GM12878 (cell line): ENCODE data around the gene PHETA2. TPM values are rescaled to one million over a fixed set of nuclear protein-coding genes. Genes with fewer than 3 reads are reported as not detected.
A peak's percentile ranks its signal among the peaks of the same experiment; 100 is the strongest.

ENCODE experiments used
- ASH2L ChIP-seq: fragments of 300-600, 200-600 bp; sonication (generic); IDR thresholded peaks from 2 replicates; pipeline ENCODE4 v1.6.1; 2017; ENCODE audit warnings: low read depth, mild to moderate bottlenecking, borderline replicate concordance
- ATF7 ChIP-seq: fragments of 450-650 bp; IDR thresholded peaks from 2 replicates; pipeline ENCODE4 v1.6.1; 2016; ENCODE audit warnings: low read depth, mild to moderate bottlenecking
- BMI1 ChIP-seq: fragments of 450-650 bp; IDR thresholded peaks from 2 replicates; pipeline ENCODE4 v1.6.1; 2016; ENCODE audit warnings: mild to moderate bottlenecking, moderate library complexity, borderline replicate concordance
- CREB1 ChIP-seq: IDR thresholded peaks from 2 replicates; pipeline ENCODE4 v1.6.1; 2012; ENCODE audit warnings: low read depth, mild to moderate bottlenecking, inconsistent platforms
- EGR1 ChIP-seq, 2 experiments: IDR thresholded peaks; 1 replicate in 1 of 2; 2 replicates in 1 of 2; pipeline ENCODE4 v1.6.1; 2011 to 2012; ENCODE audit warnings: low read depth in 2 of 2, low read length in 2 of 2, borderline replicate concordance in 1 of 2, mild to moderate bottlenecking in 1 of 2, moderate library complexity in 1 of 2
- HDAC2 ChIP-seq: fragments of 200-600 bp; sonication (generic); IDR thresholded peaks from 2 replicates; pipeline ENCODE4 v1.6.1; 2017
- HSF1 ChIP-seq: fragments of 150-350 bp; IDR thresholded peaks from 2 replicates; pipeline ENCODE4 v1.6.1; 2014; ENCODE audit warnings: mild to moderate bottlenecking, low read depth, low read length
- KDM1A ChIP-seq: fragments of 200-600 bp; sonication (generic); IDR thresholded peaks from 2 replicates; pipeline ENCODE4 v1.6.1; 2016; ENCODE audit warnings: borderline replicate concordance
- NFXL1 ChIP-seq: fragments of 450-650 bp; IDR thresholded peaks from 2 replicates; pipeline ENCODE4 v1.6.1; 2017; ENCODE audit warnings: antibody characterized with exemption, mild to moderate bottlenecking, borderline replicate concordance
- NFYB ChIP-seq: IDR thresholded peaks from 2 replicates; pipeline ENCODE4 v1.6.1; 2011; ENCODE audit warnings: low read depth, mild to moderate bottlenecking, low read length, improper control_type of control experiment, moderate library complexity; ENCODE audit not compliant: insufficient read depth
- PKNOX1 ChIP-seq: fragments of 450-650 bp; IDR thresholded peaks from 2 replicates; pipeline ENCODE4 v1.6.1; 2016; ENCODE audit warnings: mild to moderate bottlenecking
- POLR2A ChIP-seq: IDR thresholded peaks from 2 replicates; pipeline ENCODE4 v1.6.1; 2011; ENCODE audit warnings: low read depth, mild to moderate bottlenecking, low read length
- POLR2AphosphoS5 ChIP-seq: IDR thresholded peaks from 2 replicates; pipeline ENCODE4 v1.6.1; 2011; ENCODE audit warnings: mild to moderate bottlenecking, low read length, inconsistent platforms
- RELA ChIP-seq: fragments of 450-650 bp; IDR thresholded peaks from 2 replicates; pipeline ENCODE4 v1.8.0; 2014; ENCODE audit warnings: borderline replicate concordance; ENCODE audit not compliant: partially characterized antibody
- RUNX3 ChIP-seq: IDR thresholded peaks from 2 replicates; pipeline ENCODE4 v1.6.1; 2012; ENCODE audit warnings: low read length, inconsistent platforms
- SIX5 ChIP-seq: IDR thresholded peaks from 2 replicates; pipeline ENCODE4 v1.6.1; 2011; ENCODE audit warnings: mild to moderate bottlenecking, low read depth, low read length, moderate library complexity; ENCODE audit not compliant: severe bottlenecking
- SMAD1 ChIP-seq: fragments of 450-650 bp; IDR thresholded peaks from 2 replicates; pipeline ENCODE4 v1.6.1; 2018; ENCODE audit warnings: mild to moderate bottlenecking, low read depth; ENCODE audit not compliant: partially characterized antibody
- SMARCA5 ChIP-seq: fragments of 450-650 bp; IDR thresholded peaks from 2 replicates; pipeline ENCODE4 v1.6.1; 2017; ENCODE audit warnings: mild to moderate bottlenecking
- SP1 ChIP-seq: IDR thresholded peaks from one replicate; pipeline ENCODE4 v1.6.1; 2011; ENCODE audit warnings: low read depth, low read length
- TCF12 ChIP-seq: IDR thresholded peaks from 2 replicates; pipeline ENCODE4 v1.6.1; 2011; ENCODE audit warnings: low read depth, mild to moderate bottlenecking, low read length
- ZBTB33 ChIP-seq: fragments of 450-650 bp; IDR thresholded peaks from 2 replicates; pipeline ENCODE4 v1.6.1; 2017; ENCODE audit warnings: mild to moderate bottlenecking
- ZBTB40 ChIP-seq: fragments of 450-650 bp; IDR thresholded peaks from 2 replicates; pipeline ENCODE4 v1.6.1; 2016; ENCODE audit warnings: mild to moderate bottlenecking, moderate library complexity, borderline replicate concordance
- ZNF24 ChIP-seq: fragments of 450-650 bp; IDR thresholded peaks from 2 replicates; pipeline ENCODE4 v1.6.1; 2017; ENCODE audit warnings: antibody characterized with exemption, mild to moderate bottlenecking
- polyA plus RNA-seq, 11 experiments: library from polyadenylated mRNA; depleted of rRNA in 4 of 11; unstranded in 6 of 11; stranded (reverse) in 5 of 11; fragments of >200 nt; fragmentation: Nextera tagmentation in 4 of 11; fragmentation: Illumina TruSeq in 1 of 11; extraction: Ambion mirVana in 4 of 11; extraction: Trizol in 1 of 11; gene quantifications; 1 replicate in 1 of 11; 2 replicates in 10 of 11; pipeline versions ENCODE4 v1.2.1 to v1.2.3, GENCODE V29; 2011 to 2016; ENCODE audit warnings: inconsistent platforms in 2 of 11, missing spikeins in 2 of 11, low read depth in 1 of 11
- total RNA-seq, 4 experiments: library from RNA; depleted of rRNA in 3 of 4; stranded (reverse); fragments of >200 nt in 3 of 4; fragmentation: Illumina TruSeq in 1 of 4; extraction: Trizol in 1 of 4; gene quantifications; 2 replicates each; pipeline versions ENCODE4 v1.2.1 to v1.2.3, GENCODE V29; 2013 to 2021

Gene PHETA2
- total and polyA plus RNA-seq, 10 of the 15 experiments (the other 5 are each of a cell fraction or from before 2014, with no cell fraction given), result 0.03 to 3.2 (median 1.7) TPM

DNA sequence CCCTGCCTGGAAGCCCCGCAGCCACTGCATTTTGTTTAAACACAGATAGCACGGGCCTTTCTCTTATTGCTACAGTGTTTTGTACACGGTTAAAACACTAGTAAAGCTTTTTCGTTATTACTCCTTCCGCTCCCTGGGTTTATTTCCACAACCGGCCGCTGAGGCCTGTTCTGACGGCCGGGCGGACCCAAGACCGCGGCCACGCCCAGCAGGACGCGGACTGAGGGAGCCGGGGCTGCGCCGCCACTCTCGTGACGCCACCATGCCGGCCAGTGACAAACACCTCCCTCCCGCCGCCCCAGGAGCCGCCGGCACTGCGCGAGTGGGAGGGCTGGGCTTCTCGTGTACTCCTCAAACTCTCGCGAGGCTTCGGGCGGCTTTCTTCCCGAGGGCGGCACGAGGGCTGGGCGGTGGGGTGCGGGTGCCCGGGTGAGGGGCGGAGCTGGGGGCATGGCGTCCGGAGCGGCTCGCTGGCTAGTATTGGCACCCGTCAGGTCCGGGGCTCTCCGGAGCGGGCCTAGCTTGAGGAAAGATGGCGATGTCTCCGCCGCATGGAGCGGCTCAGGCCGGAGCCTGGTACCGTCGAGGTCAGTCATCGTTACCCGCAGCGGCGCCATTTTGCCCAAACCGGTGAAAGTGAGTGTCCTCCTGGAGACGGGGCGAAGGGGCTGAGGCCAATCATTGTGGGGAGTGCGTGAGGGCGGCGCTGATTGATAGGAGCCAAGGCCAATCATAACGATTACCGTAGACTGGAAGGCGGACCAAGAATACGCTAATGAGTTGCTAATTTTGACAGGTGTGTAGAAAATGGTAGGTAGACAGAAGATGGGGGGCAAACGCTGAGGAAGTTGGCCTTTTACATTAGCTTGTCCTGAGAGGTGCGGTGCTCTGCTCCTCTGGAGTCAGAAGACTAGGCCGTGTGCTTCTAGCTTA is 5.5 kb downstream of the PHETA2 start, which contains the start of gene SMDT1 (continued):
- 0 out of 2 replicates have a peak, but pooled peaks have one; percentile 12 for TF ChIP-seq ZBTB40
- 0 out of 3 replicates have a peak, but pooled peaks of 1 of the 2 experiments have one; percentile 53 for TF ChIP-seq EGR1 (IDR thresholded peaks at IDR 0.05; ENCODE audit: borderline replicate concordance in 1 of 2, low read depth in 2 of 2, low read length in 2 of 2)
- no peak for TF ChIP-seq RELA
- TF ChIP-seq SP1, result peak; percentile 95
- no peak for TF ChIP-seq BMI1
- TF ChIP-seq SMAD1, result no peak
- no peak for TF ChIP-seq SMARCA5
- TF ChIP-seq TCF12, result no peak
- TF ChIP-seq POLR2AphosphoS5, result peak; percentile 87
- no peak for TF ChIP-seq ZNF24
- TF ChIP-seq PKNOX1, result peak; percentile 99
- TF ChIP-seq RUNX3, result peak; percentile 65
- TF ChIP-seq HSF1, result no peak
- TF ChIP-seq NFXL1, result no peak
- TF ChIP-seq NFYB, result peak; percentile 98
- no peak for TF ChIP-seq SIX5
- TF ChIP-seq ZBTB33, result no peak
- TF ChIP-seq POLR2A, result peak; percentile 94
- no peak for TF ChIP-seq HDAC2
- TF ChIP-seq ATF7, result no peak; the same call in 1 of the 2 replicates
- peak; percentile 57; the same call in 1 of the 2 replicates for TF ChIP-seq ASH2L
- TF ChIP-seq KDM1A, result no peak
- peak; percentile 82 for TF ChIP-seq CREB1
